Endothelial cell of hepatic sinusoid (primary cell): ENCODE results near the gene TMPRSS4.

Experiments used
- in situ Hi-C: cut with HindIII; loops from 2 replicates; pipeline ENCODE4 v1.10.0; 2017; ENCODE audit warnings: low sequenced_read_pairs

Gene TMPRSS4

GRCh38 chr11:118152020-118152551 lies 75.2 kb downstream of the TMPRSS4 start:
- in situ Hi-C loops: no loop called here

- in situ Hi-C loops: no loop called here
Observed at GRCh38 chr11:118152552-118153471, 75.9 kb downstream of the TMPRSS4 start, which contains the start of gene SCN4B. Gene SCN4B, minus strand, starts transcription at chr11:118152823. Its CDS starts 150 bp downstream, at chr11:118152673.

GRCh38 chr11:118153516-118153915 lies 76.6 kb downstream of the TMPRSS4 start:
- in situ Hi-C loops: no loop called here

- in situ Hi-C loops: no loop called here
Observed at GRCh38 chr11:118153976-118154375, 77.1 kb downstream of the TMPRSS4 start.

GRCh38 chr11:118154641-118155040 lies 77.8 kb downstream of the TMPRSS4 start:
- in situ Hi-C loops: no loop called here

- in situ Hi-C loops: no loop called here
Observed at GRCh38 chr11:118155776-118156530, 79.1 kb downstream of the TMPRSS4 start.

- in situ Hi-C loops: no loop called here
Observed at GRCh38 chr11:118156531-118157185, 79.8 kb downstream of the TMPRSS4 start.

GRCh38 chr11:118157186-118157895 lies 80.5 kb downstream of the TMPRSS4 start:
- in situ Hi-C loops: no loop called here

GRCh38 chr11:118161786-118162185 lies 84.9 kb downstream of the TMPRSS4 start:
- in situ Hi-C loops: no loop called here

GRCh38 chr11:118162846-118163245 lies 86.0 kb downstream of the TMPRSS4 start:
- in situ Hi-C loops: no loop called here

GRCh38 chr11:118163494-118163893 lies 86.6 kb downstream of the TMPRSS4 start:
- in situ Hi-C loops: no loop called here

GRCh38 chr11:118164885-118165284 lies 88.0 kb downstream of the TMPRSS4 start:
- in situ Hi-C loops: no loop called here

- in situ Hi-C loops: no loop called here
Observed at GRCh38 chr11:118166641-118167040, 89.8 kb downstream of the TMPRSS4 start.

- in situ Hi-C loops: no loop called here
Observed at GRCh38 chr11:118167253-118167652, 90.4 kb downstream of the TMPRSS4 start.

GRCh38 chr11:118167906-118168305 lies 91.0 kb downstream of the TMPRSS4 start:
- in situ Hi-C loops: no loop called here

GRCh38 chr11:118168316-118168715 lies 91.4 kb downstream of the TMPRSS4 start:
- in situ Hi-C loops: no loop called here

GRCh38 chr11:118168751-118169150 lies 91.9 kb downstream of the TMPRSS4 start:
- in situ Hi-C loops: no loop called here

GRCh38 chr11:118169300-118170140 lies 92.6 kb downstream of the TMPRSS4 start:
- in situ Hi-C loops: loop anchor here (5.0 kb wide), 3 partner anchors 32 to 88 kb away; no protein-coding TSS in a partner anchor

- in situ Hi-C loops: loop anchor here (5.0 kb wide), 3 partner anchors 33 to 87 kb away; no protein-coding TSS in a partner anchor
Observed at GRCh38 chr11:118170231-118170630, 93.4 kb downstream of the TMPRSS4 start.
